GM23248 (cell line): ENCODE measurements around the gene TIPRL. TPM values are rescaled to one million over a fixed set of nuclear protein-coding genes. Genes with fewer than 3 reads are reported as not detected.

Experiments
- DNase-seq: peaks from one replicate; pipeline ENCODE4 v3.0.0-alpha.2; 2015
- H2AFZ ChIP-seq: fragments of 200-600 bp; sonication (generic); 2 replicates; pipeline ENCODE4 v1.6.1; 2016; ENCODE audit warnings: antibody characterized with exemption
- H3F3A ChIP-seq: fragments of 200-600 bp; sonication (generic); 2 replicates; pipeline ENCODE4 v1.6.1; 2016; ENCODE audit warnings: mild to moderate bottlenecking, antibody characterized with exemption, mixed run types; ENCODE audit not compliant: insufficient read depth
- H3K27ac ChIP-seq: fragments of 200-600 bp; sonication (generic); 2 replicates; pipeline ENCODE4 v1.5.1; 2016; ENCODE audit warnings: mild to moderate bottlenecking
- H3K27me3 ChIP-seq: fragments of 200-600 bp; sonication (generic); replicated peaks from 2 replicates; pipeline ENCODE4 v1.6.1; 2016; ENCODE audit warnings: mild to moderate bottlenecking; ENCODE audit not compliant: insufficient read depth
- H3K36me3 ChIP-seq: fragments of 200-600 bp; sonication (generic); 2 replicates; pipeline ENCODE4 v1.6.1; 2016; ENCODE audit warnings: low read depth, mild to moderate bottlenecking
- H3K4me1 ChIP-seq: fragments of 200-600 bp; sonication (generic); 2 replicates; pipeline ENCODE4 v1.6.1; 2016; ENCODE audit warnings: mild to moderate bottlenecking; ENCODE audit not compliant: insufficient read depth
- H3K4me2 ChIP-seq: fragments of 200-600 bp; sonication (generic); one replicate; pipeline ENCODE4 v1.6.1; 2016; ENCODE audit warnings: mild to moderate bottlenecking; ENCODE audit not compliant: unreplicated experiment
- H3K4me3 ChIP-seq: fragments of 200-600 bp; sonication (generic); 2 replicates; pipeline ENCODE4 v1.5.1; 2016; ENCODE audit warnings: mild to moderate bottlenecking
- H3K79me2 ChIP-seq: fragments of 200-600 bp; sonication (generic); 2 replicates; pipeline ENCODE4 v1.6.1; 2016; ENCODE audit warnings: mild to moderate bottlenecking; ENCODE audit not compliant: insufficient read depth
- H3K9ac ChIP-seq: fragments of 200-600 bp; sonication (generic); 2 replicates; pipeline ENCODE4 v1.6.1; 2016; ENCODE audit warnings: mild to moderate bottlenecking
- H3K9me2 ChIP-seq: fragments of 200-600 bp; sonication (generic); 2 replicates; pipeline ENCODE4 v1.6.1; 2016; ENCODE audit warnings: mixed run types, mild to moderate bottlenecking, moderate library complexity; ENCODE audit not compliant: insufficient read depth
- H3K9me3 ChIP-seq: fragments of 200-600 bp; sonication (generic); one replicate; pipeline ENCODE4 v1.6.1; 2017; ENCODE audit warnings: low read depth
- H4K20me1 ChIP-seq: fragments of 200-600 bp; sonication (generic); 2 replicates; pipeline ENCODE4 v1.6.0; 2016; ENCODE audit not compliant: insufficient read depth
- EZH2 ChIP-seq: fragments of 200-600 bp; sonication (generic); IDR thresholded peaks from 2 replicates; pipeline ENCODE4 v1.6.1; 2018; ENCODE audit warnings: antibody characterized with exemption, mild to moderate bottlenecking; ENCODE audit not compliant: insufficient read depth, poor library complexity, severe bottlenecking
- EZH2phosphoT487 ChIP-seq: fragments of 200-600 bp; sonication (generic); IDR thresholded peaks from 2 replicates; pipeline ENCODE4 v1.6.1; 2018; ENCODE audit warnings: antibody characterized with exemption, moderate library complexity, mild to moderate bottlenecking, low read depth; ENCODE audit not compliant: insufficient read depth
- WGBS, 2 experiments: methylation state at CpG; one replicate each; pipeline ENCODE4 v1.1.6; 2015 to 2017; ENCODE audit warnings: low lambda C conversion rate in 2 of 2, low coverage in 1 of 2; ENCODE audit errors: missing lambda C conversion rate in 2 of 2; 5-methylcytosine and 5-hydroxymethylcytosine counted together
- in situ Hi-C: fragments of 300-500 bp; cut with MboI; formaldehyde crosslinking; loops from 2 replicates; pipeline ENCODE4 v1.15.0; 2020
- polyA plus RNA-seq: library from polyadenylated mRNA; unstranded; fragments of >200 nt; fragmentation: Nextera tagmentation; extraction: Ambion mirVana; gene quantifications from 2 replicates; pipeline ENCODE4 v1.2.1, GENCODE V29; 2016
- total RNA-seq: library from RNA; depleted of rRNA; stranded (reverse); fragments of >200 nt; shearing (Covaris generic); gene quantifications from 2 replicates; pipeline ENCODE4 v1.2.3, GENCODE V29; 2014

Gene TIPRL
- total and polyA plus RNA-seq, 2 experiments from 2014 or later, result 36.6 to 62.9 TPM

GRCh38 chr1:168235937-168236336, 57.2 kb downstream of the TIPRL start:
- TF ChIP-seq EZH2phosphoT487 (no peak), EZH2 (no peak)

GRCh38 chr1:168236836-168237611, 58.3 kb downstream of the TIPRL start:
- Histone ChIP-seq H3K4me2 (no peak overlapping the region), H3K9me3 (no peaks in the 10 kb centered on the region), H3K4me1 (peaks cover 27% of the 10 kb centered on the region), H2AFZ (no peak overlapping the region), H3K27ac (no peak overlapping the region), H3K36me3 (peaks cover 40% of the 10 kb centered on the region), H3K9ac (no peak overlapping the region), H3K27me3 (no peaks in the 10 kb centered on the region), H3F3A (peaks cover 17% of the 10 kb centered on the region), H4K20me1 (no peaks in the 10 kb centered on the region), H3K79me2 (peaks cover 53% of the 10 kb centered on the region), H3K9me2 (no peaks in the 10 kb centered on the region), H3K4me3 (no peak overlapping the region)
- in situ Hi-C loops, result no loop called here
- DNase-seq, result no peak
- TF ChIP-seq EZH2, result no peak
- TF ChIP-seq EZH2phosphoT487, result no peak
- 88 to 90% methylated on average over 7 of the region's 7 CpGs for WGBS, 2 experiments

More at GRCh38 chr1:168235937-168236336, 57.2 kb downstream of the TIPRL start:
- peak overlapping the region; percentile 37 for H3K4me2 ChIP-seq
- H3K79me2 ChIP-seq, result peaks cover 64% of the 10 kb centered on the region
- no peaks in the 10 kb centered on the region for H3K27me3 ChIP-seq
- H3K4me3 ChIP-seq, result no peak overlapping the region
- peak overlapping the region; percentile 15 for H3K27ac ChIP-seq
- H2AFZ ChIP-seq, result no peak overlapping the region
- in situ Hi-C loops, result no loop called here
- H3K4me1 ChIP-seq, result peaks cover 27% of the 10 kb centered on the region
- H3K9me2 ChIP-seq, result no peaks in the 10 kb centered on the region
- peaks cover 17% of the 10 kb centered on the region for H3F3A ChIP-seq
- H3K9ac ChIP-seq, result no peak overlapping the region
- H3K36me3 ChIP-seq, result peaks cover 39% of the 10 kb centered on the region
- no peaks in the 10 kb centered on the region for H4K20me1 ChIP-seq
- WGBS, 2 experiments, result 63 to 69% methylated on average over 3 of the region's 3 CpGs
- H3K9me3 ChIP-seq, result no peaks in the 10 kb centered on the region
- no peak for DNase-seq

- Histone ChIP-seq H3K4me3 (no peak overlapping the region), H3K4me2 (no peak overlapping the region), H2AFZ (no peak overlapping the region), H3K9ac (peak overlapping the region; percentile 34; the same call in 1 of the 2 replicates), H3F3A (no peaks in the 10 kb centered on the region; the same call in 1 of the 2 replicates), H4K20me1 (no peaks in the 10 kb centered on the region; the same call in 1 of the 2 replicates), H3K27me3 (no peaks in the 10 kb centered on the region), H3K79me2 (peaks cover 56% of the 10 kb centered on the region), H3K4me1 (no peaks in the 10 kb centered on the region; the same call in 1 of the 2 replicates), H3K36me3 (peaks cover 58% of the 10 kb centered on the region), H3K9me2 (no peaks in the 10 kb centered on the region), H3K9me3 (no peaks in the 10 kb centered on the region), H3K27ac (peak overlapping the region; percentile 24; the same call in 1 of the 2 replicates)
- no peak for DNase-seq
- TF ChIP-seq EZH2phosphoT487 (no peak), EZH2 (no peak)
- in situ Hi-C loops, result no loop called here
- 46 to 53% methylated on average over 2 of the region's 2 CpGs for WGBS, 2 experiments
Measured at GRCh38 chr1:168243198-168243597, 64.4 kb downstream of the TIPRL start.

- in situ Hi-C loops, result no loop called here
- WGBS, 2 experiments, result 16 to 21% methylated on average over 3 of the region's 3 CpGs
Measured at GRCh38 chr1:168243636-168244212, 65.0 kb downstream of the TIPRL start.

More at GRCh38 chr1:168243636-168244212, 65.0 kb downstream of the TIPRL start:
- peak; percentile 26 for DNase-seq
- peak overlapping the region; percentile 34; the same call in 1 of the 2 replicates for H3K9ac ChIP-seq
- no peaks in the 10 kb centered on the region for H3K27me3 ChIP-seq
- H3K27ac ChIP-seq, result peak overlapping the region; percentile 24; the same call in 1 of the 2 replicates
- no peak overlapping the region for H3K4me2 ChIP-seq
- peaks cover 60% of the 10 kb centered on the region for H3K79me2 ChIP-seq
- no peak overlapping the region for H3K4me3 ChIP-seq
- TF ChIP-seq EZH2phosphoT487 (no peak), EZH2 (no peak)
- no peak overlapping the region for H2AFZ ChIP-seq
- H3F3A ChIP-seq, result no peaks in the 10 kb centered on the region; the same call in 1 of the 2 replicates
- peaks cover 3% of the 10 kb centered on the region; the same call in 1 of the 2 replicates for H4K20me1 ChIP-seq
- H3K9me2 ChIP-seq, result no peaks in the 10 kb centered on the region
- H3K9me3 ChIP-seq, result no peaks in the 10 kb centered on the region
- no peaks in the 10 kb centered on the region; the same call in 1 of the 2 replicates for H3K4me1 ChIP-seq
- H3K36me3 ChIP-seq, result peaks cover 54% of the 10 kb centered on the region
